Mucosa of gallbladder (tissue), 1 donor: ENCODE measurements around the gene ZNF597. TPM values are rescaled to one million over a fixed set of nuclear protein-coding genes. Genes with fewer than 3 reads are reported as not detected.

ENCODE experiments used
- DNase-seq: peaks from one replicate; pipeline ENCODE4 v3.0.0-alpha.2; 2020; ENCODE audit warnings: low spot score
- total RNA-seq: library from RNA; stranded (reverse); gene quantifications from one replicate; pipeline ENCODE4 v1.2.1, GENCODE V29; 2021
- donor health status: DM: no; HTN: no; CAD: no.

Gene ZNF597
- total RNA-seq, 1 donor from 2014 or later: 2.3 TPM

DNA sequence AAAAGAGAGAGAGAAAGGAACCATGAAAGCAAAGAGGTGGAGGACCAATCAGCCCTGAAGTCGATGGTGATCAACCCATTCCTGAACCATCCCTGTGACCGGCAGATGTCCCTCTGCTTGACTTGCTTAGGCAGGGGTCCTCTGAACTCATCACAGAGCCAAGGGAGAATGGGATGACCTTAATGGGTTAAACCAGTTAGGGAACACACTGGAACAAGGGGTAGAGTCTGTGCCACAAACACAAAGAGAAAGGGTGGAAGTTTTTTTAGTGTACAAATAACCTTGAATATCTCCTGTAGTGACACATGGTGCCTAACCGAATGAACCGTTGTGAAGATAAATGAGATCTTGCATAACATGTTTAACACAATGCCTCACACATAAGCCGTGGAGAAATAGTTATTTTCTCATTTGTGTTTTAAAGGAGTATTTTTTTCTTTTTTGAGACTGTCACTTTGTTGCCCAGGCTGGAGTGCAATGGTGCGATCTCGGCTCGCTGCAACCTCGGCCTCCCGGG, 11.4 kb upstream of the ZNF597 start:
- no peak for DNase-seq

DNA sequence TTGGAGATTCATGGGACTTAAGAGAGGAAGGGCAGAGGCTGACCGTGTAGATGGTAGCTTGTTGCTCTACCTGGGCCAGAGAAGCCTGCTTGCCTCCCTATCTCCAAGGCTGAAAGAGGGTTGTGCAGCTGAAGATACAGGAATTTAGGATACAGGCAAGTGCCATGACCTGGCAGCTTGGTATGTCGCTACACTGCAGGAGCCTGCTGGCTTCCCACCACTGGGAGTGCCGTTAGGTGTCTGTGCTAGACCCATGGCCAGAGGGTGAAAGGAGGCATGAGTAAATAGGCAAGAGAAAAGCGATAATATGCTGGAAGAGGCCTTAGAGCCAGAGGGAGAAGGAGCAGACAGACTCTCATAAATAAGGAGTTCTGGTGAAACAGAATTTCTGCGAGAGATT, 10.8 kb upstream of the ZNF597 start:
- no peak for DNase-seq

DNA sequence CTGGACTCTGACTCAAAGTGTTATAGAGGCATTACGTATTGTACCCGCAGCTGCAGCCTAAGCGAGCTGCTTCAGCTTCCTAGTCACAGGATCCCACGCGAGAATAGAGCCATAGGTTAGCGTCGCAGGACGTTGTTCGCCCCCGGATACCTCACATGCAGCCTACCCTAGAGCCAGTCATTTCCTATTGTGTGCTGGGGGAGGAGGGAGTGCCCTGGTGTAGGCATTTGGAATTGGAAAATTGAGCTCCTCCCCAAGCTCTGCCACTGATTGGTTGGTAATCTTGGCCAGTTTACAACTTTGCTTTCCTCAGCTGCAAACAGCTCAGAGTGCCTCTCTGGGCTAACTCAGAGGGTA, 706 bp upstream of the ZNF597 start:
- no peak for DNase-seq

DNA sequence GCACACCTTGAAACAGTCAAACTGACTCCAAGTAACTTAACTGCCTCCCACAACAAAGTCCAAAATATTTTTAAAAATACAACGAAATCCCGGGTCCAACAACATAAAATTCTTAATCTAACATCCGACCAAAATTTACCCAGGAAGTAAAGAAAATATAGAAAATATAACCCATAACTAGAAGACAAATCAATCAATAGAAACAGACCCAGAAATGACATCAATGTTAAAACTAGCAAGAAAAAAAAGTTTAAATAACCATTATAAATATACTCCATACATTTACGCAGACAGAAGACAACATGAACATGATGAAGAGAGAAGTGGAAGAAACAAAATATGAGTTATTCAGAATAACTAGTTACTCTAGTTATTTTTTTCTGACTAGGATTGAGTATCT, 3.7 kb downstream of the ZNF597 start:
- DNase-seq: no peak

DNA sequence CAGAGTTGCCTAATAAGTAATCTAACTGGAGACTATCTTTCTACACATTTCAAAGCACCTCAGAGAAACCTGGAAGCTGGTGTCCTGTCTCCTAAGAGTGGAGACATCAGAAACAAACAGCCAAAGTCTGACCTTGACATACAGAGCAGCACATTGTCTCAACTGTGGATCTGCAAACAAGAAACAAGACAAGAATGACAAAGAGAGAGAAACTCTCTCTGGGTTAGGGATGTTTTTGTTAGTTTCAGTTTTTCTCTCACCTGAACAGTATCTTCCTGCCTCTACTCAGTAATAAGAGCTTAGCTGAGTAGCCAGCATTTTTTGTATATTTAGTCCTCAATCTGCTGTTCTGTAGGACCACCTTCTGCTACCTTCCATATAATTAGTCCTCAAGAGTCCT, 8.9 kb downstream of the ZNF597 start:
- no peak for DNase-seq

DNA sequence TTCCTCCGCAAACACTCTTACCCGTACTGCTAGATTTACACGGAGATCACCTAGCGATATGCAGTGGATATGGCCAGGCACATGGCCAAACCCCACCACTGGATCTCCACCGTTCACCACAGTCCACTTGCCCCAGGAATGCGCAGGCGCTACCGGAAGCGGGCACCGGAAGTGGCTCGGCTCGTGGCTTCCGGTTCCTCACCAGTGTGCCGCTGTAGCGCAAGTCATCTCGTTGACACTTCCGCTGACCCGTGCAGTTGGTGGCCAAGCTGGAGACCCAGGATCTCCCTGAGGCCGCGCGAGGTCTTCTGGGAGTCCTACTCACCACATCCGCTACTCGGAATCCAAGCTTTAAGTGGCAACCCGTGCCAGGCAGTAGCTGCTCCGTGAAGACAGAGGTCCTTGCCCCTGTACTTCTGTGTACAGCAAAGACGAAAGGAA, 11.5 kb downstream of the ZNF597 start:
- peak; percentile 38 for DNase-seq

DNA sequence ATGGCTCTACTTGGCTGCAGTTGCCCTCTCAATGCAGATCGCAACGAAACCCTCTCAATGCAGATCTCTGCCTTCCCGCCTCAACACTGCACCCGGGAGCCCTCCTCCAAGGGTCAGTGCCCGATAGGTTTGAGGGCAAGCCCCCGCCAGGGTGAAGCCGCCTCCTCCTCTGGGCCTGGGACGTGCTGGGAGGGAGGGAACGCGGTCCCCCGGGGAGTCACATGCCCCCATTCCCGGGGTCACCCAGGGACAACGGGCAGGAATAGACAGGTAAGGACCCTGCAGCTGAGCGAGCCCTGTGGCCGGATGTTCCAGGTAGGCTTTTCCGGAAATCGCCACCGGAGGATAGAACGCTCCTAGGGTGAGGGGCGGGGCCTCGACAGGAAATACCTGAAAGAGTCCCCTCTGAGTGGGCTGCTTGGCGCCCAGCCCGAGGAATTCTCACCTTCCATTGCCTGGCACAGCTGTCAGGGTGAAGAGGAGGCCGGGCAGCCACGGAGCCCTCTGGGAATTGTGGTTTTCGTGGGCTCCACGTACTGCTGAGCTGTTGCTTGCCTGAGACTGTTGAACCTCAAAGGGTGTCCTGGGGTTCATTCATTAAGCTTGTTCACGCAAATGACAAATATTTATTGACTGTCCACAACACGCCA, 29.4 kb downstream of the ZNF597 start:
- no peak for DNase-seq

DNA sequence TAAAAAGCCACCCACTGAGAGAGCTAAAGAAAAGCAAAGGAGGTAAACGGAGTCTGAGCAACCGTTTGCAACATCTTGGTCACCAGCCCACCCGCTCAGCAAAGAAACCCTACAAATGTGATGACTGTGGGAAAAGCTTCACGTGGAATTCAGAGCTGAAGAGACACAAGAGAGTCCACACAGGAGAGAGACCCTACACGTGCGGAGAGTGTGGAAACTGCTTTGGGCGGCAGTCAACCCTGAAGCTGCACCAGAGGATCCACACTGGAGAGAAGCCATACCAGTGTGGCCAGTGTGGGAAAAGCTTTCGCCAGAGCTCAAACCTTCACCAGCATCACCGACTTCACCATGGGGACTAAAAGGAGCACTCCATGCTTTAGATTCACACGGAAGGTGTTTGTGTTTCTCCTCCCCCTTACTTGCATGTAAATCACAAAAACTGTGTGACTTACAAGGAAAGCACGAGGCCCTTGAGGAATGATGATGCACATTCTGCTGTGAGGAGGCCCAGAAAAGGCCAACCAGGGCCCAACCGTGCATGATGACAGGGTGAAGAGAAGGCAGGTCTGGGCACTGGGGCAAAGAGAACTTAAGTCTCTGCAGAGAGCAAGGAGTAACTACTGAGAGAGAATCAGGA, 34.6 kb downstream of the ZNF597 start:
- no peak for DNase-seq

DNA sequence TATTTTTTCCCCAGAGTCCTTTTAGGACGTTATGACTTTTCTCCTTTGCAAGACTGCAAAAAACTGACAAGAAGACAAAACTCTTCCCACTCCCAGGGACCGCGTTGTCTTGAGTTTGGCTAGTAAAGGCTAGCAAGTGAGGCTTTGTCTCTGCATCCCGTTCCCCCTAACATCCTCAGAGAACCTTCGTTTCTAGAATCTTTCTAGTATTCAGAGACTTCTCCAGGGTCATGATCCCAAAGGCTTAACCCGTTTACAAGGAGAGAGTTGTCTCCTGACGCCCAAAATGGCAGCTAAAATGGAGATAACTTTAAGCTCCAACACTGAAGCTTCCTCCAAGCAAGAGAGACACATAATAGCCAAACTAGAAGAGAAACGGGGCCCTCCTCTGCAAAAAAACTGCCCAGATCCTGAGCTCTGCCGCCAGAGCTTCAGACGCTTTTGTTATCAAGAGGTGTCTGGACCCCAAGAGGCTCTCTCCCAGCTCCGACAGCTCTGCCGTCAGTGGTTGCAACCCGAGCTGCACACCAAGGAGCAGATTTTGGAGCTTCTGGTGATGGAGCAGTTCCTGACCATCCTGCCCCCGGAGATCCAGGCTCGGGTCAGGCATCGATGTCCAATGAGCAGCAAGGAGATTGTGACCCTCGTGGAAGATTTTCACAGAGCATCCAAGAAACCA, 41.4 kb downstream of the ZNF597 start:
- no peak for DNase-seq

DNA sequence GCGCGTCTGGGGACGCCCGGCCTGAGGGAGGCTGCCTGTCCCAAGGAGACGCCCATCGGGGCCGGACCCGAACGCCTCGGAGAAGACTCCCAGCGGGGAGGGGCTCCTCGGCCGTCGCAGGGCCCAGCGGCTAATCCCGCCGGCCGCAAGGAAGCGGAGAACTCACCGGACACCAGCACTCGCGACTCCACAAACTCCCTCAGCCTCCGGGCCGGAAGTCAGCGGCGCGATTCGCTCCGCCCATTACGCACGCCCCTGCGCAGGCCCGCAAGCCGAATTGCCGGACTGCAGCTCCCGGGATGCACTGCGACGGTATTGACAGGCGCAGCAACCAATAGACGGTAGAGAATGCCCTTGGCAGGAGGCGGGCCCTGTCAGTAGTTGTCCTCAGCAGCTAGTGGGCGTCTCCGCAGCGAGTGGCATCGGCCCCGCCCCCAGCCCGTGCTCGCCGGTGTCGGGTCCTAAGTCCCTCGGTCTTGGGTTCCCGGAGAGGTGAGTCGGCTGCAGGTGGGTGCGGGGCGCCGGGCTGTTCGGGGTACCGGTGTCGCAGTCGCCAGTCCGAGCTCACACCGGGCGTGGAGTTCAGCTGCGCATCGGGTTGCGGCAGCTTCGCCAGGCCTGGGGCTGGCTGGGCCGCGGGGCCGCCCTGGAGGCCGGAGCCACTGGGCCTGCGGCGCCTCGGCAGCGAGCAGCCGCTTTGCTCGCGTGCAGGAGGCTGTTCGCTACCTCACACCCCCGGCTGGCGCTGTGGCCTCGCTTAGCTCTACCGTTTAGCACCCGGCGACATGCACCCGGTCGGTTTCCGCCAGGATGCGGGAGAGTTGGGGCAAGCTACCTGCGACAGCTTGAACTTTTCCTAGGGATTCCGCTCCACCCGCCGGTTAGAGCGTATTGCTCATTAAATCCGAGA, 42.3 kb downstream of the ZNF597 start, which contains the start of the genes ZNF174 and ZSCAN32:
TSS of gene ZNF174 (plus strand) at position 437 of the 910 bp plus-strand sequence. CDS start 790 bp downstream, outside the sequence.
TSS of gene ZSCAN32 (minus strand) at position 226 of the 910 bp plus-strand sequence. CDS start 3,447 bp downstream, outside the sequence.
- peak; percentile 99 for DNase-seq

DNA sequence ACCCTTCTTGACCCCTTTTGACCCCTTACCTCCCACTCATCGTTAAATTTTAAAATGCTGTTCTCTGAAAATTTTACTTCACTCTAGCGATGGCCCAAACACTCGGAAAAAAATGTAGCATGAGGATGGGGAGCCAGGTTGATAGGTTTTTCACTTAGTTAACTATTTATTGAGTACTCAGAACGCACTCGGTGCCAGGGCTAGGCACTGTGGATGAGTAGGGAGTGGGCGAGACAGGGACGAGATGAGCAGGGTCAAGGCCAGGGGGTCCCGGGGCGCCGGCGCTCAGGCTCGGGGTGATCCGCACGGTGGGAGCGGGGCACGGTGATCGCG, 42.9 kb downstream of the ZNF597 start:
- no peak for DNase-seq

DNA sequence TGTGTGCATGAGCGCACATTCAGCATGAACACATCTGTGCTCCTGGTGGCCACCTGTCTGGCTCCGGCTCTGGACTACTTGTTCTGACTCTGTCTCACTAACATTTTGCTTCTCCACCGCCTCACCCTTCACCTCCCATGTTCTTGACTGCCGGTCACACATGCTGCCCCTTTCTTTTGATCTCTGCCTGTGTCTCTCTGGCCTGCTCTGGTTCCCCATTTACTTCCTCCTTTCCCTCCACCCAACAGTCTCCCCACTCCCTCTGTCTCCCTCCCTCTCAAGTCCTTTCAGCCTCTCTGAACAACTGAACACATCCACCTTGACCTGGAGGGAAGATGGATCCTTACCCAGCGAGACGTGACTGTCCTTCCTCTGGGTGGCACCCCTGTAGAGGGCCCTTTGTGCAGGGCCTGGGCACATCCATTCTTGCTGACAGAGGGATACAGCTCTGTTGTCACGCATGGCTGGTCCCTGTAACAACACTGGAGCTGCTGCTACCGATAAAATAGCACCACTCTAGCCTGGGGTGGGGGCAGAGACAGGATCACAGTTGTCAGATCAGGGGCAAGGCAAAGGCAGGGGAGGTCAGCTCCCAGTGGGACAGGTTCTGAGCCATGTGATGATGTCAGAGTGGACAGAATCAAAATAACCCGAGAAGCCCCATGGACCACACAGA, 53.5 kb downstream of the ZNF597 start:
- no peak for DNase-seq

DNA sequence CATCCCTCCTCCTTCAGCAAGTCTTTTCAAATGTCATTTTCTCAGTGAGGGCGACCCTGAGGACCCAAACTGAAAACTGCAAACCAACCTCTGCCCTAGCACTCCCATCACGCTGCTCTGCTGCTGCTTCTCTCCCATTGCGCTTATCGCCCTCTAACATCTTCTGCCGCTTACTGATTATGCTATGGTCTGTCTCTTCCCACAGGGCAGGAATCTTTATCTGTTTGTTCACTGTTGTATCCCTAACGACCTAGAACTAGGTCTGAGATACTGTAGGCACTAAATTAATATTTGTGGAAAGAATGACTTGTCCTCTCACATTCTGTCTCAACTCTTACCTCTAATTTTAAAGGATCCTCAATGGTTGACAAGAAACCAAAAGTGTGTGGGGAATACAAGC, 55.0 kb downstream of the ZNF597 start:
- DNase-seq: no peak

DNA sequence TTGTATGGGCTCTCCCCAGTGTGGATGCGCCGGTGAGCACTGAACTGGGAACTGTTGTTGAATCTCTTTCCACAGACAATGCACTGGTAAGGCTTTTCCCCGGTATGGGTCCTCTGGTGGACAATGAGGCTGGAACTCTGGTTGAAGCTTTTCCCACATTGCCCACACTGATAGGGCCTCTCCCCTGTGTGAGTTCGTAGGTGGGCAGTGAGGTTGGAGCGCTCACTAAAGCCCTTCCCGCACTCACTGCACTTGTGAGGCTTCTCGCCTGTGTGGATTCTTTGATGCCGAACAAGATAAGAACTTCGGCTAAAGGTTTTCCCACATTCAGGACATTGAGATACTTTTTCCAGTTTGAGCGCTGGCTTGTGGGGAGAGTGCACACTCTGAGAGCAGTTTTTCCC, 60.3 kb downstream of the ZNF597 start:
- DNase-seq: no peak

Other genes with a start within 250 kb of the ZNF597 start
- gene ZNF200, start 208.3 kb downstream of the ZNF597 start, total RNA-seq: 7.6 TPM
- 0.52 TPM for gene MEFV, start 186.9 kb downstream of the ZNF597 start, total RNA-seq
- gene ZNF263, start 160.0 kb downstream of the ZNF597 start, total RNA-seq: 23.8 TPM
- gene TIGD7, start 138.1 kb downstream of the ZNF597 start, total RNA-seq: 9.9 TPM
- gene ZNF75A, start 138.0 kb downstream of the ZNF597 start, total RNA-seq: 25.9 TPM
- 0.14 TPM for gene OR2C1, start 87.6 kb downstream of the ZNF597 start, total RNA-seq
- 10.9 TPM for gene ZSCAN32, start 42.5 kb downstream of the ZNF597 start, total RNA-seq
- 16.8 TPM for gene ZNF174, start 42.3 kb downstream of the ZNF597 start, total RNA-seq
- gene NAA60, start 176 bp upstream of the ZNF597 start, total RNA-seq: 70.3 TPM
- gene C16orf90, start 52.0 kb upstream of the ZNF597 start, total RNA-seq: not detected
- 39.9 TPM for gene CLUAP1, start 57.5 kb upstream of the ZNF597 start, total RNA-seq
- gene NLRC3, start 133.9 kb upstream of the ZNF597 start, total RNA-seq: 4.0 TPM
- gene SLX4, start 168.1 kb upstream of the ZNF597 start, total RNA-seq: 6.8 TPM
- 24.0 TPM for gene DNASE1, start 211.2 kb upstream of the ZNF597 start, total RNA-seq